ENCODE results near the gene FOXJ3.

The FOXJ3 gene

GRCh38 chr1:42163536-42164503 is 171.2 kb downstream of the FOXJ3 start:
- DNase-seq, result no peak

DNA sequence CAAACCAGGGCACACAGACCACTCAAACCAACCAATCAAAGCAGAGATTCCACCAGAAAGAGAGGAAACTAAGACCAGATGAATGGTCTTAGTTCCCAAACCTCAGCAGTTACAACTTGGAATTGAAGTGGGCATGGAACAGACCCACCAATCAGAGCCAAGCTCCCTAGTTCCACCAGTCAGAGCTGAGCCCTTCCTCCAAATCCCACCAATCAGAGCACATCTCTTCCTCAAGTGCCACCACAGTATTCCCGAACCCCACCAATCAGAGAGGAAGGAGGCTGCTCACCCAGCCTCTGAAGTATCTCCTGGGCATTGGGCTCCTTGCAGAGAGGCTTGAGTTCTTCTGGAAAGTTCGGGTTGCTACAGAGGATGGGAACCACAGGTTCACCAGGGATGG is 171.9 kb downstream of the FOXJ3 start:
- no peak for DNase-seq

DNA sequence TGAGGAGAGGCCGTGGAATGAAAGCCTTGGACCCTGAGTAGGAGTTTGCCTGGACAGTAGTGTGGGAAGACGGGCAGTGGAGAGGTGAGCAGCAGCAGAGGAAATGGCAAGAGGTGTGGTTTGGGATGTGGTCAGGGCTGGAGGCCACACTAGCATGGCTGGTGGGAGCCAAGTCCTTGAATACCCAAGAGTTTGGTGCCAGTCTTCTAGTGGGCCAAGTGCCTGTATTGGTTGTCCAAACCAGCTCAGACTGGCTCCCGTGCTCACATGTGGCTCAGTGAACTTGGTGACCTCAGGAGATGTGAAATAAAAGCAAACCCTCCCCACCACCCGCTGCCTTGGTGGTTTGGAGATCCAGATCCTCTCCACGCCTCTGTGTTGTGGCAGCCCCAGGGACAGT is 172.9 kb downstream of the FOXJ3 start:
- DNase-seq, result no peak

DNA sequence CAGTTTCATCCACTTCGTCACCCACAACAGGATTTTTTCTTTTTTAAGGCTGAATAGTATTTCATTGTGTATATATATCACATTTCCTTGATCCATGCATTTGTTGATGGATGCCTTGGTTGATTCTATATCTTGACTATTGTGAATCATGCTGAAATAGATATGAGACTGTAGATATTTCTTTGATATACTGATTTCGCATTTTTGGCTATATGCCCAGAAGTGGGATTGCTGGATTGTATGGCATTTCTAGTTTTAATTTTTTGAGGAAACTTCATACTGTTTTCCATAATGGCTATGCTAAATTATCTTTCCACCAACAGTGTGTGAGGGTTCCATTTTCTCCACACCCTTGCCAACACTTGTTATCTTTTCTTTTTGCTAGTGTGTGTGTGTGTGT is 176.8 kb downstream of the FOXJ3 start:
- no peak for DNase-seq

- no peak for DNase-seq
These were observed 177.4 kb downstream of the FOXJ3 start for GRCh38 chr1:42157667-42158066.

- DNase-seq, result no peak
These were observed 179.7 kb downstream of the FOXJ3 start for GRCh38 chr1:42155362-42155761.

GRCh38 chr1:42154685-42155084 is 180.3 kb downstream of the FOXJ3 start:
- no peak for DNase-seq

- no peak for DNase-seq
These were observed 181.4 kb downstream of the FOXJ3 start for GRCh38 chr1:42153624-42154023.

DNA sequence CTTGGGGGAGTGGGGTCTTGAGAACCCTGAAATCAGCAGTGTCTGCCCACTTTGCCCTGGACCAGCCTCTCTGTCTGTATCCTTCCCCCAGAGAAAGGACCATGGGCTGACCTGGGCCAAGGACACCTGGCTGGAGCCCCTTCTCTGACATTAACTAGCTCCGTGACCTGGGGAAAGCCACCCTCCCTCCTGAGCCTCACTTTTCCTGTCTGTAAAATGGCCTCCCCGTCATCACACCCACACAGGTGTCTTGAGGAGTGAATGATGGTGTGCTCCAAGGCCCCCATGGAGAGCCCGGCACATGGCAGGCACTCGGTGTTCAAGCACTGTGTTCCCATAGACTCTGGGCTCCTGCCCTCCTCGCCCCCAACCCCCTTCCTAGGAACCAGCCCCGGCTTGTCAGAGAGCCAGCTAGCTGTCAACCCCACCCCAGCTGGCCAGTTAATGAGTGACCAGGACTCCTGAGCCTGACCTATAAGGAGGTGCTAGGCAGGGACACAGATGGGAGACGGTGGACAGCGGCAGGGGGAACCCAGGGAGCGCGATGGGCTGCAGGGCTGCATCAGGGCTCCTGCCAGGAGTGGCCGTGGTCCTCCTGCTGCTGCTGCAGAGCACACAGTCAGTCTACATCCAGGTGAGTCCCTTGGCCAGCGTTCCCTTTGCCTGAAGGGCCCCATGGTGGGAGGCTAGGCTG is 182.0 kb downstream of the FOXJ3 start, which contains the start of gene GUCA2B:
TSS of gene GUCA2B (plus strand) at position 504 of the 694 bp plus-strand sequence. CDS start at position 545, 41 bp downstream.
- DNase-seq, result no peak

GRCh38 chr1:42152119-42152518 is 182.9 kb downstream of the FOXJ3 start:
- DNase-seq, result no peak

DNA sequence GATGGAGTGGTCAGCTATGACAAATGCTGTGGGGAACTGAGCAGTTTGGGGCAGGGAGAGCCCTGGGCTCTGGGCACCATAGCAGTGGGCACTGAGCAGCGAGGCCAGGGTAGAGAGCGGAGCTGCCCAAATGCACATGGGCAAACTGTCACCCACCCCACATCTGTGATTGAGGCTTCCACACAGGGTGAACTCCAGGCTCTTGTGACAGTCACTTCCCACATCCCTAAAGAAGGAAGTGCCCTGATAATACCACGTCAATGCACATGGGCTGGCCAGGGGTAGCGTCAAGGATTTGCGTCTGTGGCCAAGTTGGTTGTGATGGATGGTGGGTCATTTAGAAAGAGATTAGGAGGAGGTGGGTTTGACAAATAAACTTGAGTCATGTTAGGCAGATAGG is 184.4 kb downstream of the FOXJ3 start:
- DNase-seq, result no peak

DNA sequence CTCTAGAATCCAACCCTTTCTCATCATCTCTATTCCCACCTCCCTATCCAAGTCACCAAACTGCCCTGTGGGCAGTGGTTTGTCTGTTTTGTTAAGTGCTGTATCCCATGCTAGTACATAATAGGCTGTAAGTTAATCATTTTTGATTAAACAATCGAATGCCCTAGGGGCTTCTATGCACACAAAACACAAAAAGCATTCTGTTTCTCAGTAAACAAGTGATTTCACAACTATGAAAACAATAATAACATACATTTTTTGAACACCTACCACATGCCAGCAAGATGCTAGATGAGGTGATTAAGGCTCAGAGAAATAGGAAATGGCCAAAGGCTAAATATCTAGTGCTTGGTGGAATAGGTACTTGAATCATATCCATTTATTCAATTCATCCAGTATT is 186.9 kb downstream of the FOXJ3 start:
- DNase-seq, result no peak

DNA sequence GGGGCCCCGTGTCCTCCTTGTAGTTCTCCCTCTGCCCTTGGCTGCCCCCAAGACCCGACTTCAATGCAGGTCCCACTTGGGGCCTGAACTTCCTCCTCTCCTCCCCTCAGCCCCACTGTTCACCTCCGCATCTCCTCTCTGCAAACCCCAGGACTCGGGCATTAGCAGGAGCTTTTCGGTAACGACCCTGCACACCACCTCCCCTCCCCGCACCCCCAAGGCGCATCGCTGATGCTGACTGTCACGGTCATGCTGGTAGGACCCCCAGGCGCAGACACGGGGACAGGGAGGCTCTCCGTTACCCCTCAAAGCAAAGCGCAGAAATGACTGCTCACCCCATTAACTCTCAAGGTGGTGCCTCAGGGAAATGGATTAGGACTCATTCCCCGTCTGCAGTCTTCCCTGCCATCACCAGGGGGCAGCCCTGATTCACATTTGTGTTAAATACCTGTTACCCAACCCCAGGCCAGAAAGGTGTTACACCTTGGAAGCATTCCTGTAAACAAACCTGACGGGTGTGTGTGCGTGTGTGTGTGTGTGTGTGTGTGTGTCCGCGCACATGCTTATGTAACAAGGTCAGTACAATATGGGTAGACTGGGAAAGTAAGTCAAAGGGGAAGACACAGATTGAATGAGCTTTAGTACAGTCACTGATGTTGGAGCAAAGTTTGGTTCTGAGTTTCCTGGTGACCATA is 188.3 kb downstream of the FOXJ3 start:
- peak; percentile 27 for DNase-seq

GRCh38 chr1:42145764-42146625 is 189.0 kb downstream of the FOXJ3 start:
- no peak for DNase-seq

DNA sequence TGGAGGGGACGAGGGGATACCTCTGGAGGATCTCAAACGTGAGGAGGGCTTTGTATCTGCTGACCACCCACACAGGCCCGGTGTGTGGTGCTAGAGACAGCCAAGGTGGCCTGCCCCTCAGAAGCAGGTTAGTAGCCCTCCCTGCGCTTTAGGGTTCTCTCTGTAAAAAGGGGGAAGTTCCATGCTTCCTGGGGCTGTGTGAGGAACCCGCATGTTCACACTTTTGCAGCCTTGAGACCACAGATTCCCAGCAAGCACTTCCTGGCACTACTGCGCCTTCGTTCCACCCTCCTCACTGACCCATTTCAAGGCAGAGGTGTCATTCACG is 189.7 kb downstream of the FOXJ3 start:
- DNase-seq, result no peak

- DNase-seq, result no peak
These were observed 190.2 kb downstream of the FOXJ3 start for GRCh38 chr1:42144711-42145388.

DNA sequence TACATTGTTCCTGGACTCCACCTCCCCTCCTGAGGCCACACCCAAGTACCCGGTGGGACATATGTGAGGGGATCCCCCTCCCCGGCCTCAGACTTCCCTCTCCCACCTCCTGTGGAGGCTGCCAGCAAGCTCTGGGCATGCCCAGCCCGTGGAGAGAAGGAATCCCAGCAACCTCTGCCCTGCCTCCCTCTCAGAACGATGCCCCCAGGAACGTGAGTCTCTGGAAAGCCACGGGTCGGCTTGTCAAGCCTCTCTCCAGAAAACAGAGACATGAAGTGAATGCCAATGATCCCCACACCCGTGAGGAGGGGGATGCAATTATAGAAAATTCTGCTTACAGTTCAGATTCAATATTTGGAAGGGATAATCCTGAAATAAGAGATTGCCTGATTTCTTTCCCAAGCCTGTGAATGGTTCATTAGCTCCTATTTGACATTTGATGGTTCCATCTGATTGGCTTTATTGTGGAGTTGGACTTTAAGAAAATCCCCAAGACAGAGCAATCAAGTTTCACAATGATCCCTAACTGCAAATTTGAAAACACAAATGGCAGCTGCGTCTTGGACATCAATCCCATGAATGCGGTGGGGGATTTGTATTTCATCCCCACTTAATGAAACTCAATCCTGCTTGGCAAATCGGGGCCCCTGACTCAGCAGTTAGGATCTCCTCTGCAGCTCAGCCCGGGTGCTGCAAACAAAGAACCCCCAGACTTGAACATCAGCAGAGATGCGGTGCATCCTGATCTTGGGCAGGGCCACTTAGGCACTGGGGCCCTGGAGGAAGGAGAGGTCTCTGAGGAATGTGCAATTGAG is 190.9 kb downstream of the FOXJ3 start:
- DNase-seq, result no peak

DNA sequence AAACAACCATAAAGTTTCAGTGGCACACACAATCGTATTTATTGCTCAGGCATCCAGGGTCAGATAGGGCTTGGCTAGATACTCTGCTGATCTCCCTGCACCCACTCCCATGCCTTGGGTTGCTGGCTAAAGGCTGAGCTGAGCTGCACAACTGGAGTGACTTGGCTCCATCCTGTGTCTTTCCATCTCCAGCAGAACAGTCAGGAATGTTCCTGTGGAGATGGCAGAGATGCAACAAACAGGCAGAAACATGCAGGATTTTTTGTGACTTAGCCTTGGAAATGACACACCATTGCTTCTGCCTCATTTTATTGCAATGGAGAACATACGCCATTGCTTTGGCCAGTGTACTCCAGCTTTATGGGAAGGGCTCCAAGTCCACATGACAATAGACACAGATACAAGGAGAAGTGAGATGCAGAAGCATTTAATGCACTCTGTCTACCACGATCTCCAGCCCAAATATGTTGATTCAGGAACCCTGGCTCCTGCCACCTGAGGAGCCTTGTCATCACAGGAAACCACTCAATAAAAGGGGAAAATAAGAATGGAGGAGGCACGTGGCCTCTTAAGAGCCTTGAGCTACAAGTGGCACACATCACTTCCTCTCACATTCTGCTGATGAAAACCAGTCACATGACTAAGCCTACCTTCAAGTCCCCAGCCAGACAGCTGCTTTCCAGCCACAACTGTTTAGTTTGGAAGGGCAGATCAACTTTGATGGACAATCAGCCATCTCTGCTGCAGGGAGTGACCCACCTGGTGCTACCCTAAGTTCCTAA is 191.9 kb downstream of the FOXJ3 start:
- no peak for DNase-seq

GRCh38 chr1:42141978-42142377 is 193.1 kb downstream of the FOXJ3 start:
- DNase-seq, result no peak

DNA sequence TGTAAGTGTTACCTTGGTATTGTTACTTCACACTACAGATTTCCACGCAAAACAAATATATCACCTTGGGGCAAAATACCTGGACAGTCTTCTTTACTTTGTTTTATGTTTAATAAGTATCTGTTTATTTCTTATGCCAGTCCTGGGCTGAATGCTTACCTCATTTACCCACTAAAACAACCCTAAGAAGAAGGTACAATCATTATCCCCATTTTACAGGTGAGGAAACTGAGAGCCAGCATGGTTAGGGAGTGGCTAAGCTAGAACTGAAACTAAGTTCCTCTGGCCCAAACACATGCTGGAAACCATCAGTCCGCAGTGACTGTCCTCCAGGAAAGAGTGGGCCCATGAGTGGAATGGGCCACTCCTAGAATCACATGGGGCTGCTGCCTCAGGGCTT is 194.8 kb downstream of the FOXJ3 start:
- no peak for DNase-seq
